HG03060 (cell line): Measurements from ENCODE around the gene TINAGL1.
"Not testable (repeated sequence)": the region's sequence is repeated elsewhere in the genome, so short reads cannot be mapped to it uniquely, and the experiment has no call there.

Experiments
- ATAC-seq: cut with Tn5 transposase; IDR thresholded peaks from one replicate; pipeline ENCODE4 v1.9.1; 2021; ENCODE audit warnings: low read depth, moderate number of reproducible peaks; ENCODE audit not compliant: unreplicated experiment

TINAGL1 gene

GRCh38 chr1:31583082-31583994 lies 7.0 kb downstream of the TINAGL1 start:
- ATAC-seq: no peak

GRCh38 chr1:31583995-31584868 lies 7.9 kb downstream of the TINAGL1 start:
- ATAC-seq: no peak

GRCh38 chr1:31584869-31585735 lies 8.8 kb downstream of the TINAGL1 start:
- no peak for ATAC-seq

GRCh38 chr1:31585736-31586365 lies 9.5 kb downstream of the TINAGL1 start:
- no peak for ATAC-seq

GRCh38 chr1:31586376-31587327 lies 10.3 kb downstream of the TINAGL1 start:
- ATAC-seq: no peak

DNA sequence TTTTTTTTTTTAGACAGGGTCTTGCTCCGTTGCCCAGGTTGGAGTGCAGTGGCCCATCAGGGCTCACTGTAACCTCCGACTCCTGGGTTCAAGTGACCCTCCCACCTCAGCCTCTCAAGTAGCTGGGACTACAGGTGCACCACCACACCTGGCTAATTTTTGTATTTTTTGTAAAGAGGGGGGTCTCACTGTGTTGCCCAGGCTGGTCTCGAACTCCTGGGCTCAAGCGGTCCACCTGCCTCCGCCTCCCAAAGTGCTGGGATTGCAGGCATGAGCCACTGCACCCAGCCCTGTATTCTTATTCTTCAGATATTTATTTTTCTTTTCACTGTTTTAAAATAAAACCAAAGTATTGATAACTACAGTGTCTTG lies 11.0 kb downstream of the TINAGL1 start:
- not testable (repeated sequence) for ATAC-seq

GRCh38 chr1:31587720-31588423 lies 11.6 kb downstream of the TINAGL1 start:
- no peak for ATAC-seq

DNA sequence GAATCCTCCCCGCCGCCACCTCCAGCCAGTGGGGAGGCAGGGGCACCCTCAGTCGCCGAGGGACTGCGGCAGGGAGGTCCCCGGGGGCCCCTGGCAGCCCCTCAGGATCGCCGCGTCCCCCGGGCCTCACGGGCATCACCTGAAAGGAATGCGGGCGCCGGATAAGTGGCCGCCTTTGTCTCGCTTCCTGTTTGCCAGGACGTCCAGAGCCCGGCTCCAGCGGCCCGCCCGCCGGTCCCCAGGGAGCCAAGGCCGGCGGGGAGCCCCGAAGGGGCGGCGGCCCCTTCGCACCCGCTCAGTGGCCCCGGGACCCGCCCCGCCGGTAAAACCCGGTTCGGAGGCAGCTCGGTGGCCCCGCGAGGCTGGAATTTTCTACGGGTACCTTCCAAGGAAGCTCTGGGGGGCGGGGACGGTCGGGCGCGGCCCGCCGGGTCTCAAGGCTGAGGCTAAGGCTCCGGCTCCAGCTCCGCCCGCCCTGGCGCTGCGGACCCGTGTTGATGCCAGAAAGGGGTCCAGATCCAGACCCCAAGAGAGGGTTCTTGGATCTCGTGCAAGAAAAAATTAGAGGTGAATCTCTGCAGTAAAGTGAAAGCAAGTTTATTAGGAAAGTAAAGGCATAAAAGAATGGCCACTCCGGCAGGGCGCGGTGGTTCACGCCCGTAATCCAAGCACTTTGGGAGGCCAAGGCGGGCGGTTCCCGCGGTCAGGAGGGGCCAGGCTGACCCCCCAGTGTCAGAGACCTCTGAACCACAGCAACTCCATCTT lies 12.6 kb downstream of the TINAGL1 start:
- no peak for ATAC-seq

DNA sequence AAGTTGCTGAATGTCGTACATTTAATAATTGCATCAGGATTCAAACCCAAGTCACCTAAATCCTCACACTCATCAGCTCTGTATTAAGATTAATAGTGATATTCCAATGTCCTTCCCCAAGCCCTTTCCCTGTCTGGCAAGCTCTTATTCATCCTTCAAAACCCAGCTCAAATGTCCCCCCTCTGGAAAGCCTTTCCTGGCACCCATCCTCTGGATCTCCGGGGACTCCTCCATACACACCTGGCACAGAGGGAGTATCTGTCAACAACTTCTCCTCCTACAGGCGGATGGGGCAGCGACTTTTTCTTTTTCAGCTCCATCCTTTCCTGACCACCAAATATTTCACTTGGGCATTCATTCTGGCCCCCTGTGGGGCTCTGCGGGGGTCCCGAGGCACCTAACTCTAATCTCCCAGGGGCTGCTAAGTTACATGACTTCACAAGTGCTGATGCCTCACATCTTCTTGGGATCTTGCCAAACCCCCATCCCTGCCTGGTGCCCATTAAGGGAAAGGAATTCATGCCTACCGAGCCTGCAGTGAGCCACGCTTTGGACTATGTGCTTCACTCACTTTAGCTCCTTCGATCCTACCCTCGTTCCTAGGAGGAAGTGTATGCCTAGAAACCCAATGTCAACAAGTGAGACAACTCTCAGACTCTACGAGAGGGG lies 15.2 kb downstream of the TINAGL1 start:
- ATAC-seq: no peak

DNA sequence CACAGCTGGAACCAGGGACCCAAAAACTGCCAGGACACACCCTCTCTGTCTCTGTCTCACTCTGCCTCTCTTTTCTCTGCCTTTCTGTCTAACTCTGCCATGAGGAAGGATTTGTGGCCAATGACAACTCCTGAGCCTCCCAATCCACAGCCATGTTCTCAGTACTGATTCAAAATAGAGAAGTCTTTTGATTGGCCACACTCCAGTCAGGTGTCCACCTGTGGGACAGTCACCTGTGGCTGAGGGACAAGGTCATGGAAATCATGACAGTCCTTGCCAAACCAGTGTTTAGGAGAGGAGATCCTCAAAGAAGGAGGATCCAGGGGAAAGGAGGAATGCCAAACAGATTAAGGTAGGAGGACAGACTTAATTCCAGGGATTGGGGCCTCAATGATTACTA lies 15.8 kb downstream of the TINAGL1 start:
- no peak for ATAC-seq

- no peak for ATAC-seq
Measured at GRCh38 chr1:31593136-31593665, 16.9 kb downstream of the TINAGL1 start.

GRCh38 chr1:31593770-31594632 lies 17.7 kb downstream of the TINAGL1 start:
- no peak for ATAC-seq

- no peak for ATAC-seq
Measured at GRCh38 chr1:31595836-31596736, 19.8 kb downstream of the TINAGL1 start.

- no peak for ATAC-seq
Measured at GRCh38 chr1:31596737-31597097, 20.4 kb downstream of the TINAGL1 start.

GRCh38 chr1:31598980-31599379 lies 22.7 kb downstream of the TINAGL1 start:
- no peak for ATAC-seq
